GM18868 (cell line): ENCODE results near the gene LMX1B.
"Not testable (repeated sequence)": the region's sequence is repeated elsewhere in the genome, so short reads cannot be mapped to it uniquely, and the experiment has no call there.

ENCODE experiments used
- ATAC-seq: cut with Tn5 transposase; IDR thresholded peaks from one replicate; pipeline ENCODE4 v1.9.1; 2021; ENCODE audit warnings: mild to moderate bottlenecking, moderate library complexity; ENCODE audit not compliant: unreplicated experiment

The LMX1B gene

DNA sequence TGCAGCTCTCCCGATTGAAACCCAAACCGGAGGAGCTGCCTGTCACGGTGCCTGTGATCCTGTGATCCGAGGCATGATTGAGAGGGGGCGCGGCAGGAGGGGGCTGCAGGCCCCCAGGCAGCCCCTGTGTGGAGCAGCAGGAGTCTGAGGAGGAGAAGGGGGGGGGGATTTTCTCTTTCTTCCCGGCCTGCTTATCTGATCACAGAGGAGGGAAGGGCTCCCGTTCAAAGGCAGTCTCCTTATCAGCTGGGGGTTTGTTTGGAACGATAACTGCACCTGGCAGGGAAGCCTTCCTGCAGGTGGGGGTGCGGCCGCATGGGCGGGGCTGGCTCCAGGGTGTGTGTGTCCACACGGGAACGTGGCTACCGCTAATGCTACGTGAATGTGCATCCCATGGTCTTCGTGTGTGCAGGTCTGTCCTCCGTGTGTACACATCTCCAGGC lies 38.4 kb downstream of the LMX1B start:
- no peak for ATAC-seq

DNA sequence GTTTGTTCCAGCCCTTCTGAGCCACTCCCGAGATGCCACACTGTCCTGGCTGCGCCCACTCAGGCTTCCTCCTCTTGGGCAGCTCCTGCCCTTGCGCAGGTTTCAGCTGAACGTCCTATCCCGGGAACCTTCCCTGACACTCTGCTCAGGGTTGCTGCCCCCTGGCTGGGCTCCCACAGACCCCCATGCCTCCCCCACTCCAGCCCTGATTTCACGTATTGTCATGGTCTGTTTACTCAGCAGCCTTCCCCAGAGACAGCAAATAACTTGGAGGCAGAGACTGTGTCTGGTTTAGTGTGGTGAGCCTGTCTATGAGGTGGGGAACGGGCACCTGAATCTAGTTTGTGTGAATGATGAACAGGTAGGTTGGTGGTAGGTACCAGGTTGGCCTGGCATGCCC lies 40.4 kb downstream of the LMX1B start:
- ATAC-seq, result no peak

DNA sequence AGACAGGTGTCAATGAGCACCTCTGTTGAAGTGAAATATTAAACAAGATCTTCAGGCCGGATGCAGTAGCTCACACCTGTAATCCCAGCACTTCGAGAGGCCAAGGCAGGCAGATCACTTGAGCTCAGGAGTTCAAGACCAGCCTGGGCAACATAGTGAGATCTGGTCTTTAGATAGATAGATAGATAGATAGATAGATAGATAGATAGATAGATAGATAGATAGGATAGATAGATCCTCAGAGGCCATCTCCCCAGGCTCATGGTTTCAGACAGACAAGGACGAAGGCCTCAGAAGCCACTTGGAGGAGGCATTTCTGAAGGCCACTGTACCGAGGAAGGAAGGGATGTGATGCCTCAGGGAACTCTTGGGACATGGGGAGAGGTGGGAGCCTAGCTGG lies 42.5 kb downstream of the LMX1B start:
- not testable (repeated sequence) for ATAC-seq

DNA sequence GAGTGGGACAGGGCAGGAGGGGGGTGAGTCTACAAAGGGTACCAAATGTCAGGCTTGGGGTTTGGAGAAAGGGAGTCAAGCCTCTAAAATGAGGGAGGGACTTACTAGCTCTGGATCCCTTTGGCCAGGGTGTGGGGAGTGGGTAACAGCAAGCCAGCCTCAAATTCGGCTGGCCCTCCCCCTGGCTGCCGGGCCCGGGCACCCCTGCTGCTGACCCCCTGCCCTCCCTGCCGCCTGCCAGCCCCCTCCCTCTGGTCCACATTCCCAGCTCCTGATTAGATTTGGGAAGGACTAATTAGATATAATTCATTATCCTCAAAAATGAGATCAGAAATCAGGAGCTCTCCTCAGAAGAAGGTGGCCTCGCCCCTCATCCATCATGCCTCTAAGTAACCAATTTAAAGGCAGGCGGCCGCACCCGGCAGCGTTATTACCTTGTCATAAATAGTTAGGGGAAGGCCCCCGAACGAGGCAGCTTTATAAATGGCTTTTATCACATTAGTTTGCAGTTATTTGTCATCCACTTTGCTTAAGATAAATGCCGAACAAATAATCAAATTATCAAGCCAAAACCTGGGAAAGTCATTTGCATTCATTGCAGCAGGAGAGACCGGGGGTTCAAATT lies 44.6 kb downstream of the LMX1B start:
- no peak for ATAC-seq

GRCh38 chr9:126658956-126659555 lies 45.3 kb downstream of the LMX1B start:
- no peak for ATAC-seq

DNA sequence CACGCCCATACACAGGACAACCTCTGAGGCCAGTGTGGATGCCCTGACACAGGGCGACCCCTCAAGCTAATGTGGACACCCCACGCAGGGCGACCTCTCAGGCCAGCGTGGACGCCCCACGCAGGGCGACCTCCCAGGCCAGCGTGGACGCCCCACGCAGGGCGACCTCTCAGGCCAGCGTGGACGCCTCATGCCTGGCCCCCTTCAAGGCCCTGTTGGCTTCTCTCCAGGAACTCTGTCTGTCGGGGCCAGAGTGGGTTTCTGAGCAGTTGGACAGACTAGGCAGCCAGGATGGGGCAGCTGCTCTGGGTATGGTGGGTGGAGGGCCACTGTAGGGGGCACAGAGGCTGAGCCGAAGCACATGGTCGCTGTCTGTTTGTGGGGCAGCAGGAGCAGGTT lies 47.4 kb downstream of the LMX1B start:
- no peak for ATAC-seq

DNA sequence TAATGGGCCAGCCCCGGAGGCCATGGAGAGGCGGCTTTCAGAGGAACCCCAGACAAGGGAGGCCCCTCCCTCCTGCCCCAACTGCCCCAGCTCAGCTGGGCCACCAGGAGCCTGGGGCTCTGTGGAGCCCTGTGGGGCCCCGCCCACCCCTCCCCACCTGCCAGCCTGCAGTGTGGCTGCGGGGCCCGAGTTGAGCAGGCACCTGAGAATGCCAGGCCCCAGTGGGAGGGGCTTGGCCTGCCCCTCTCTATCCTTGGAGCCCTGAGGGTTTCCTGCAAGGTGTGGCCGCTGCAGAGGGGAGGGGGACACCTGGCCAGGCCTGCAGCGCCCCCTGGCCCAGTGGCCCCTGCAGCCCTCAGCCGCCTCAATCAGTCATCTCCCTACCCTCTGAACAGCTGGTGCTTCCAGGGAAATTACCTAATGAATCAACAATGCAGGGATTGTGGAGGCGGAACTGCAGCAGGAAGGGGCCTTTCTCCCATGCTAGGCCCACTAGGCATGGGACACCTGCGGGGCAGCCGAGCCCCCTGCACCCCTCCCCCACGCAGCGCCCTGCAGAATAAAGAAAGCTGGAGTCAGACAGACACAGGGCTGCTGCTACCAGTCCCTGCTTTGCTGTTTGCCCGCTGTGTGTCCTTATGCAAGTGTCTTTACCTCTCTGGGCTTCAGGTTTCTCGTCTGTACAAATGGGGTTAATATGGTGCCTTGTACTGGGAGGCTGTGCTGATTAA lies 48.0 kb downstream of the LMX1B start:
- ATAC-seq, result no peak

DNA sequence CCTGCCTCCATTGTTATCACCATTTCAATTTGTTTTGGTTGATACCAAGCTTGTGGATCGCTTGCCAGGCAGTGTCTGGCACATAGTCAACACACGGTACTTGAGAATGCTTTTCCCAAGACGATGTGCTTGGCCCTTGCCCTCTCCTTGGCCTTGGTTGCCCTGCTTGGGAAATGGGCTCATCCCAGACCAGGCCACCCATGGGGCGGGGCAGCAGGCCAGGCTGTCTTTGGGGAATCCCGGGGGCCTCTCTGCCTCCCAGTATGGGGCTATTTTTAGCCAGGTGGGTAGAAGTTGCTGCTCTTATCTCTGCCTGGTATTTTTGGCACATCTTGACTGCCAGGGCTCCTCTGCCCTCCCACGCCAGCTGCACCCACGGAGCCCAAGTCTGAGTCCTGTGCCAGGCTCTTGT lies 49.9 kb downstream of the LMX1B start:
- ATAC-seq, result no peak

DNA sequence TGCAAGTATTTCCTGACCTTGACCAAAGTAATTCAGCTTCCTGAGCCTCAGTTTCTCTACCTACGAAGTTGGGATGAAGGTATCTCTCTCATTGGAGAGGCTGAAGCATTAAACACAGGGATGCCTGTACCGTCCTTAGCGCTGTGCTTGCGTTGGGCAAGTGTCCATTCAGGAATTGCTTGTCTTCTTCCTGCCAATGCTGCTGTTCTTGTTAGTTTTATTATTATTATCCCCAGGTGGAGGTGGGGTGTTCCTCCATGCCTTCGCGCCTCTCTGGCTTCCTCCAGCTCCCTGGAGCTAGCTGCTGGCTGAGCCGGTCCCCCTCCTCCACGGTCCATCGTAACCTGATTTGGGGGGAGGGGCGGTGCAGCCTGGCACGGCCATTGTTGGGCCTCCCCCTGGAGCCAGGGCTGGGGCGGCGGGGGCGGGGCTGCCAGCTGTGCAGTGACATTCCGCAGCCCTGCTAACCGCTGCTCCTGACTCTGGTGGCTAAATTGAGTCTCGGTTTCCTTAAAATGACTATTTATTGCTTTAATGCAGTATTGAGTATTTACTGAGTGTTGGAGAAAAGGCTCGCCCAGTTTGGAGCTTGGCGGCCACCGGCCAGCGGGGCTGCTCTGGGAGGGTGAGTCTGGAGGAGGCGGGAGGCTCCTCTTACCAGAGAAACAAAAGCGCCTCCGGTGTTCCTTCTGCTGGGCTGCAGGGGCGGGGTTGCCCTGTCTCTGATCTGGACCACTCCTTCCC lies 51.3 kb downstream of the LMX1B start:
- ATAC-seq, result no peak

DNA sequence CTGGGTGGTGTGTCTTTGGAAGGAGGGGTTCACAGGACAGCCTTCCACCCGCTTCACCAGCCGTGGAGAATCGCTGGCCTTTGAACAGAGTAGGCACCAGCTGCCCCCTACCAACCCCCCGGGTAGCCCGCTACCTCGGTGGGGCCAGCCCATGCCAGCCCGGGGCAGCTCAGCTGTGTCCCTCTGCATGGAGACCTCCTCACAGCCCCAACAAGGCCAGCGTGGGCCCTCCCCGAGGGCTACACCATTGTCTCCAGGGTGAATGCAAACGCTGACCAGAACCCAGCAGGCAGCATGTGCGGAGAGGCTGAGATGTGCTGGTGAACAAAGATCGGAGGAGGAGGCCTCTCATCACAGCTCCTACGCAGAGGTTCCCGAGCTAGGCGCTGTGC lies 51.9 kb downstream of the LMX1B start:
- no peak for ATAC-seq

GRCh38 chr9:126666155-126666803 lies 52.6 kb downstream of the LMX1B start:
- ATAC-seq, result no peak

DNA sequence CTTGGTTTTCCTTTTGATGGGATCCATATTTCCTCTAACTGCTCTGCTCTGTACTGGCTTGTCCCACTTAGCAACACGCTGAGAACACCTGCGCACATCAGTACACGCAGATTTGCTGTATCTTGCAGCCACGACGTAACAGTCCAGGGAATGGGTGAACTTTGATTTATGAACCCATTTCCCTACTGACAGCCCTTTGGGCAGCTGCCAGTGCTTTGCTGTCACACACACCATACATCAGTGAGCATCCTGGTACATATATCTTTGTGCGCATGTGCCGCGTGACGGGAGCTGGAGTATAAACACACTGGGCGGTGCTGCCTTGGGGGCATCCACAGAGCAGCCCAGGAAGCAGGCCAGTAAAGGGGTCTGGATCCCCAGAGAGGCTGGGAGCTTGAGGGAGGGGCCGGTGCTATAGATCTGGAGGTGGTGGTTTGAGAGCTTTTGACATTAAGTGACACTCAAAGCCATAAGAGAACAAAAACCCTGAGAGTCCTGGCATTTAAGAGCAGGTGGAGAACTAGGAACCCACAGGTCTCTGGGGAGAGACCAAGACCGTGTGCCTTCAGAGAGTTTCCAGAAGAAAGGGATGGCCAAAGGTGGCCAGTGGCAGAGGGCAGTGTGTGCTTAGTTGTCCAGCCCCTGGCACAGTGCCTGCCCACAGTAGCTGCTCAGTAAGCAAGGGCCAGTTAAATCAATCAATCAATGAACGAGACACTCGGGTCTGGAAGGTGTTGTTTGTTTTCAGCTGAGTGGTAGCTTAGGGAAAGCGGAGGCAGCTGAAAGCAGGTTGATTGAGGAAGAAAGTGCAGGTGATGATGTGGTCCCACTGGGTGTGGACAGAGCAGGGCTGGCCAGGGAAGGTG lies 53.7 kb downstream of the LMX1B start:
- no peak for ATAC-seq

GRCh38 chr9:126668058-126668457 lies 54.3 kb downstream of the LMX1B start:
- ATAC-seq, result no peak

DNA sequence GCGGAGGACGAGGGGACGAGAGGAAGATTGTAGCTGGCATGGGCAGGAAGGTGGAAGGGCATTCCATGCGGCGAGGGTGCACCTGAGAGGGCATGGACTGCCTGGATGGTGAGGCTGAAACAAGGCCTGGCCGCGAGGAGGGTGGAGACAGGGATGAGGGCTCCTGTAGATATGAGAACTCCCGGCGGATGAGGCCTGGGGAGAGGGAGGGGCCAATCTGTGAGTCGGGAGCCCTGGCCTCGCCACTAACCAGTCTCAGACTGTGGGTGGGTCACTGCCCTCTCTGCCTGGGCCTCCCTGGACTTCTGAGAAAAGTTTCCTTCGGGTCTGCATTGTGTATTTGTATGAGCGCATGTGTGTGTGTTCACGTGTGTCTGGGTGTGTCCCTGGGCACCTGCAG lies 55.4 kb downstream of the LMX1B start:
- ATAC-seq, result no peak

- ATAC-seq, result no peak
These were observed 56.5 kb downstream of the LMX1B start for GRCh38 chr9:126670270-126670669.

DNA sequence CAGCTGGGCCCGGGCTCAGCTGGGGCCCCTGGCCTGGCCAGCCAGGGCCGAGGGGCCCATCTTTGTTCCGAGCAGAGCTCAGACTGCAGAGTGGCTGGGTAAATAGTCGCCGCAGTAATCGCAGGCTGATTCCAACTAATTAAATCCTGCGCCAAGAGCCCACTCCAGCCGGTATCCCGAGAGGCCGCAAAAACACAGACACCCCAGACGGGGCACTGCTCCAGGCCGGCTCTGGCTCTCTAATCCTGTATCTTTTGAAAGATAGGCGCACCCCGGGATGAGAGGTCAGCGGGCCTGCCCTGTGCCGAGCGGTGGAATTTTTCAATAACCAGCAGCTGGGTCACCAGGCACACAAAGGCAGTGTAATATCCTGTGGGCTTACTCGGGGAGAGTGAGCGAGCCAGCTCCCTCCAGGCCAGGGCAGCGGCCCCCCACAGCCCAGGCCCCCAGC lies 57.7 kb downstream of the LMX1B start:
- ATAC-seq, result no peak

DNA sequence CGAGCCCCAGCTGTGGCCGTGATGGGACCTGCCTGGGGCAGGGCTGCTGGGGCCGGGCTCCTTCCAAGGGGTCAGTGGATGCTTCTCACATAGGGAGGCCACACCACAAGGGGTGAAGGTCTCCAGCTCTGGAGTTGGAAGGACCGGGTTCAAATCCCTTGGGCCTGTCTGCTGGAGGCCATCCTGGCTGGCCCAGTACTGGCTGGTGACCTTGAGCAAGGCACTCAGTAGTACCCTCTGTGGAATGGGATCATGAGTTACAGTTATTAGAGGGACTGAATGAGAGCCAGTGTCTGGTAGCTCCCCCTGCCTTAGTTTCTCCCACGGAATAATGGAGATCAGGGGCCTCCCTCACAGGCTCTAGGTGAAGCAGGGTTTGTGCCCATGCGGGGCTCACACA lies 58.3 kb downstream of the LMX1B start:
- no peak for ATAC-seq

DNA sequence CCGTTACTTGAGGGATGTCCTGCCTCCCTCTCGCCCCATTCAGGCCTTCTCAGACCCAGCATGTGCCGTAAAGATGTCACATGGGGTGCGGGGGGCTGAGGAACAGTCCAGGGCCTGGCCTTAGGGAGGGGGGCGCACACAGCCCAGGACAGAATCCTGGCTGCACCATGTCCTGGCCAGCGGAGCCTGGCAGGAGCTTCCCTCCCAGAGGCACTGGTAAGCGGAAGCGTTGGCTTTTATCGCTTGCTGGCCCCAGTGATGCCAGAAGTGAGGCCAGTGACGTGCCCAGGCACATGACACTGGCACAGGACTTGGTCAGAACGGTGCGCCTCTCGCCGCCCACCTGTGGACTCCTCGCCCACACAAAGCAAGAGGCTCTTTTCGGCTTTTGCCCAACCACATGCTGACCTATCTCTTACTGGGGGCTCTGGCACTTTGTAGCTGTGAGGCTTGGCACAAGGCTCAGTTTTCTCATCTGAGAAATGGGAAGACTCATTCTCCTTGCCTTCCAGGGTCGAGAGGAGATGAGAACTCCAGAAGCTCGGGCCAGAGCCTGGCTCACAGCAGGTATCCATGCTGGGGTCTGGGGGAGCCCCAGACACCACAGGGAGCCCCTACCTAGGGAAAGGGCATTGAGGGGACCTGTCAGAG lies 59.0 kb downstream of the LMX1B start:
- ATAC-seq, result no peak

DNA sequence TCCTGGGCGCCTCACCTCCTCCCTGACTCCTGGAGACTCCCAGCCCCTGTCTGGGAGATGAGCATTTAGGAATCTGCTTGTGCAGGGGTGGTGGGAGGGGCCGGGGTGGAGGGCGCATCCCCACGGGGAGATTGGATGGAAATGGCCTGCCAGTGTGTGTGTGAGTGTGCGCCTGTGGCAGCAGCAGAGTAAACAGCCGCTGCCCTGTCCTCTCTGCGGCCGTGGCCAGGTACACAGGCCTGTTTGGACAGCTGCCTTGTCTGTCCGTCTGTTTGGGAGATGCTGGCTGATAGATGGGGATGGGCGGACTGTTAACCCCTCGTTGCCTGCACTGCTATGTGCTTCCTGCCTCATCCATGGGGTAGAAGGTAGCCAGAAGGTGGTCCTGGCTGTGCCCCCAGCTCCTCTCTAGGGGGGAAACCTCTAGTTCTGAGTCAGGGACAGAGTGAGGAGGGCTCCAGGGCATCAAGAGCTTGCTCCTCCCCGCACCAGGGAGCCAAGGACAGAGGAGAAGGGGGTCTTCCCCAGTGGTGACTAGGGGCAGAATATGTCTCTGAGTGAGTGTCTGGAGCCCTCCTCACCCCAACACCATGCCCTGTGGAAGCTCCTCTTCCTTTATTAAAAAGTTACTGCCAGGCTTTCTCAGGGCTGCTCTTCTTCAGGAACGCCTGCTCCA lies 60.1 kb downstream of the LMX1B start:
- no peak for ATAC-seq
